Measurements from ENCODE around the gene TMEM215.
"Not testable (repeated sequence)": the region's sequence is repeated elsewhere in the genome, so short reads cannot be mapped to it uniquely, and the experiment has no call there.

TMEM215 gene

GRCh38 chr9:32755730-32756129, 27.6 kb upstream of the TMEM215 start:
- H3K4me3 ChIP-seq (ENCODE audit: low read depth, low read length), result no peak overlapping the region
- no peak for DNase-seq (ENCODE audit: low read depth)
- TF ChIP-seq CTCF (conservative IDR thresholded peaks at IDR 0.05; ENCODE audit: low read depth, low read length), result no peak

- no peak for TF ChIP-seq CTCF (conservative IDR thresholded peaks at IDR 0.05; ENCODE audit: low read depth, low read length)
- no peak overlapping the region for H3K4me3 ChIP-seq (ENCODE audit: low read depth, low read length)
- DNase-seq (ENCODE audit: low read depth), result no peak
Observed at GRCh38 chr9:32764139-32764538, 19.2 kb upstream of the TMEM215 start.

DNA sequence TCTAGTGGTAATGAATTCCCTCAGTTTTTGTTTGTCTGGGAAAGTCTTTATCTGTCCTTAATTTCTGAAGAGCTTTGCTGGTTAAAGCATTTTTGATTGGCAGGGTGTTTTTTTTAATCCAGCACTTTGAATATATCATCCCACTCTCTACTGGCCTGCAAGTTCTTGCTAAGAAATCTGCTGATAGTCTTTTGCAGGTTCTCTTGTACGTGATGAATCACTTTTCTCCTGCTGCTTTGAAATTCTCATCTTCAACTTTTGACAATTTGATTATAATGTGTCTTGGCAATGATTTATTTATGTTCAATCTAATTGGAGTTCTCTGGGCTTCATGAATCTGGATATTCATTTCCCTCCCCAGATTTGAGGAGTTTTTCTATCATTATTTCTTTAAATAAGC, 8.1 kb upstream of the TMEM215 start:
- peak; percentile 1 for DNase-seq (ENCODE audit: low read depth)
- TF ChIP-seq CTCF (conservative IDR thresholded peaks at IDR 0.05; ENCODE audit: low read depth, low read length), result no peak
- H3K4me3 ChIP-seq (ENCODE audit: low read depth, low read length), result no peak overlapping the region

GRCh38 chr9:32776201-32776600, 7.1 kb upstream of the TMEM215 start:
- no peak overlapping the region for H3K4me3 ChIP-seq (ENCODE audit: low read depth, low read length)
- no peak for TF ChIP-seq CTCF (conservative IDR thresholded peaks at IDR 0.05; ENCODE audit: low read depth, low read length)
- DNase-seq (ENCODE audit: low read depth), result no peak

DNA sequence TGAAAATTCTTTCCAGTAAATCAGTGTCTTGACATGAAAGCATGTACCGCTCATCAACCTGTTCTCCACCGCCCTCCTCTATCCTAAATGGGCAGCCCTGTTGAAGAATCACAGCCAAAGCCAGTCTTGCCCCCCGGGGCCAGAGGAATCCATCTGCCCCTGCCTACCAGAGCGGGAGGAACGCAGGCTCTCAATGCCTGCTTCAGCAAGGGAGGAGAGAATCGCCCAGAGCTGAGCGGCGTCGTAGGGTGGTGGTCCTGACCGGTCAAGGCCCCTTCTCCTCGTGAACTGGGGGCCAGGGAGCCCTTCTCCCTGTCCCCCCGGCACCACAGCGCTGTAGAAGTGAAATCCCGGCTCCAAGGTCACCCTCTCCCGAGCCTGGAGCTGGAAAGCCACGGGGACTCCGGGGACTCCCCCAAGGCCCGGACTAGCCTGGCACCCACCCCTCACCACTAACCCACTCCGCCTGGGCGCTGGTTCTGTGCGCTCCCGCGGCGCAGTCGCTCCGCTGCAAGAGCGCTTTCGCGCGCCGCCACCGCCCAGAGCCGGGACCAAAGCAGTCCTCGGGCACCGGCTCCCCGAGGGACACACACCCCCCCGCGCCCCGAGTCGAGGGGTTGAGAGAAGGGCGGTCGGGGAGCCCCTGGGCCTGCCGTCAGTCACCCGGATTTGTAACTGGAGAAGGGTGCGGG, 718 bp upstream of the TMEM215 start:
- H3K4me3 ChIP-seq (ENCODE audit: low read depth, low read length), result no peak overlapping the region
- no peak for DNase-seq (ENCODE audit: low read depth)
- TF ChIP-seq CTCF (conservative IDR thresholded peaks at IDR 0.05; ENCODE audit: low read depth, low read length), result no peak

- no peak for TF ChIP-seq CTCF (conservative IDR thresholded peaks at IDR 0.05; ENCODE audit: low read depth, low read length)
- no peak for DNase-seq (ENCODE audit: low read depth)
- no peak overlapping the region for H3K4me3 ChIP-seq (ENCODE audit: low read depth, low read length)
Observed at GRCh38 chr9:32787816-32788215, 4.5 kb downstream of the TMEM215 start.

DNA sequence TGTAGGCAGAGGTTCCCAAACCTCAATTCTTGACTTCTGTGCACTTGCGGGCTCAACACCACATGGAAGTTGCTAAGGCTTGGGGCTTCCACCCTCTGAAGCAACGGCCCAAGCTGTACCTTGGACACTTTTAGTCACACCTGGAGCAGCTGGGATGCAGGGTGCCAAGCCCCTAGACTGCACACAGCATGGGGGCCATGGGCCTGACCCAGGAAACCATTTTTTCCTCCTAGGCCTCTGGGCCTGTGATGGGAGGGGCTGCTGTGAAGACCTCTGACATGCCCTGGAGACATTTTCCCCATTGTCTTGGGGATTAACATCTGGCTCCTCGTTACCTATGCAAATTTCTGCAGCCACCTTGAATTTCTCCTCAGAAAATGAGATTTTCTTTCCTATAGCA, 12.7 kb downstream of the TMEM215 start:
- DNase-seq (ENCODE audit: low read depth); H3K4me3 ChIP-seq (ENCODE audit: low read depth, low read length): not testable (repeated sequence)

Data from choroid plexus epithelial cell (primary cell).